DMS114 treated with DMSO at 0.1 percent for 48 hours (cell line): ENCODE data around the gene ANKRD11.

ENCODE experiments used
- DNase-seq: peaks from one replicate; lab custom pipeline; 2025; ENCODE audit not compliant: unreplicated experiment; lab: John Stamatoyannopoulos, UW

ANKRD11 gene

GRCh38 chr16:89490439-89491237 lies at the start of gene ANKRD11:
ANKRD11 (minus strand) TSS chr16:89490561; CDS start chr16:89317019, 173,542 bp downstream.
- DNase-seq, result peak; percentile 99

DNA sequence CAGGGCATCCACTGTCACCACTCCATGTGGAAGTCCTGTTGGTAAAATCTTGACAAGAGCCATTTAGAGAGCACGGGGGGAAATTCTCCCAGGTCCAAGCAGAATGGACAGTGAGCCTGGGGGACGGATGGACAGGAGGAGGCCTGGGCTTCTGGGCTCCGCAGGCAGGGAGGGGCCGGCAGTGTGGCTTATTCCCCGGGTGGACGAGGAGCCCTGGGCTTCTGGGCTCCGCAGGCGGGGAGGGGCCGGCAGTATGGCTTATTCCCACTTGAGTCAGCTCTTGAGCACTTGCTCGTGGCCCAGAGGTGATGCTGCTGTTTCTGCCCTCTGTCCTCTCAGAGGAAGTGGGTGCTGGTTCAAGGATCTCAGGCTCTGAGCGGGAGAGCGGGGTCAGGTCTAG lies 47.9 kb upstream of the ANKRD11 start:
- no peak for DNase-seq

DNA sequence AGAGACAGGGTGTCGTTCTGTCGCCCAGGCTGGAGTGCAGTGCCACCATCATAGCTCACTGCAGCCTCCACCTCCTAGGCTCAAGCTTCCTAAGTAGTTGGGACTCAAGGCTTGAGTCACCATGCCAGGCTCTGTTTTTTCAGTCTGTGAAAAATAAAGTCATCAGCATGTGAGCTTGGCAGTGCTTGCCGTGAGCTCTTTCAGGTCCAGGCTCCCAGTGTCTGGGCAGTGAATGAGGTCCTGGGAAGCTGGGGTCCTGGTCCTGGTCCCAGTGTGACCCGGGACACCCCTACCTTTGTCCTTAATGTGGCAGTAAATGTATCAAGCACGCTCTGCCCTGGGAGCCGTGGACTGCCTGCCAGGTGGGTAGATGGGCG lies 47.2 kb upstream of the ANKRD11 start:
- DNase-seq, result no peak

- no peak for DNase-seq
These were observed 46.7 kb upstream of the ANKRD11 start for GRCh38 chr16:89536886-89537548.

- DNase-seq, result no peak
These were observed 46.0 kb upstream of the ANKRD11 start for GRCh38 chr16:89536371-89536770.

- DNase-seq, result no peak
These were observed 43.9 kb upstream of the ANKRD11 start for GRCh38 chr16:89534252-89534756.

GRCh38 chr16:89531821-89532526 lies 41.6 kb upstream of the ANKRD11 start:
- no peak for DNase-seq

- DNase-seq, result no peak
These were observed 40.3 kb upstream of the ANKRD11 start for GRCh38 chr16:89530401-89531381.

GRCh38 chr16:89529097-89529496 lies 38.7 kb upstream of the ANKRD11 start:
- DNase-seq, result no peak

GRCh38 chr16:89525146-89525913 lies 35.0 kb upstream of the ANKRD11 start:
- no peak for DNase-seq

- no peak for DNase-seq
These were observed 33.5 kb upstream of the ANKRD11 start for GRCh38 chr16:89523680-89524344.

- DNase-seq, result no peak
These were observed 31.9 kb upstream of the ANKRD11 start for GRCh38 chr16:89522287-89522686.

DNA sequence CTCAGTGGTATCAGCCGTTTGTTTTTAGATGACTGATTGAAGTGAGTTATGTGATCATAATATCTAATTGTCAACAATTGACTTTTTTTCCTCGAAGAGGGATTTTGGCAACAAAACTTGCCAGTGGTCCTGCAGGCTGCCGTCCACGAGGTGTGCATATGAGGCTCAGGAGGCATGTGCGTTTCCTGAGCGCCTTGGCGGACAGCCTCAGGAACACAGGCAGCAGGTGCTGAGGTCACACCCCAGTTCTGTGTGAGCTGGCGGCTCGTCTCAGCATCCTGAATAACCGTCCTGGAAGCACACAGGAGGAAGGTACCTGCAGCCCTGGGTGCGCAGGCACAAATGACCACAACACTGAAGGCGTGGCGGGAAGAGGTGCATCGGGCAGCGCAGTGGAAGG lies 29.5 kb upstream of the ANKRD11 start:
- no peak for DNase-seq

GRCh38 chr16:89517128-89517527 lies 26.8 kb upstream of the ANKRD11 start:
- no peak for DNase-seq

DNA sequence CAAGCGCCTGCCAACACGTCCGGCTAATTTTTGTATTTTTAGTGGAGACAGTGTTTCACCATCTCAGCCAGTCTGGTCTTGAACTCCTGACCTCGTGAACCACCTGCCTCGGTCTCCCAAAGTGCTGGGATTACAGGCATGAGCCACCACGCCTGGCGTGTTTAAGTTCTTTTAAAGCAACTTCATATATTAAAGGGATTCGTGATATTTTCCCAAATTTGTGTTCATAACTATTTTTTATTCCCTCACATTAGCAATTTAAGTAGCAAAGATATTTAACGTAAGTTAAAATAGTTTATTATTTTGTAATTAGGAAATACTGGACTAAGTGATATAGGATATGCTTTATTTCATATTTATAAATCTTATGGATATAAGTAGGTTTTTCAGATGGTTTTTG lies 22.1 kb upstream of the ANKRD11 start:
- DNase-seq, result no peak

GRCh38 chr16:89511374-89511773 lies 21.0 kb upstream of the ANKRD11 start:
- no peak for DNase-seq

DNA sequence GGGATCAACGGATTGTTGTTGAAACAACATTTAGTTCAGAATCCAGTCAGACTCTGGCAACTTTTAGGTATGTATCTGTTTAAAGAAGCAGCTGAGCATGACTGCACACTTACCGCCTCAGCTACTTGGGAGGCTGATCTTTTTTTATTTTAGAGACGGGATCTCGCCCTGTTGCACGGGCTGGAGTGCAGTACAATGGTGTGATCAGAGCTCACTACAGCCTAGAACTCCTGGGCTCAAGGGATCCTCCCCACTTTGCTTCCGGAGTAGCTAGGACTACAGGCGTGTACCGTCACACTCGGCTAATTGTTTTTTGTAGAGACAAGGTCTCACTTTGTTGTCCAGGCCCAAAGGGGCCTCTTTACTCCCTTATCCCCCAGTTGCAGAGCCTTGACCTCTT lies 20.2 kb upstream of the ANKRD11 start:
- no peak for DNase-seq

DNA sequence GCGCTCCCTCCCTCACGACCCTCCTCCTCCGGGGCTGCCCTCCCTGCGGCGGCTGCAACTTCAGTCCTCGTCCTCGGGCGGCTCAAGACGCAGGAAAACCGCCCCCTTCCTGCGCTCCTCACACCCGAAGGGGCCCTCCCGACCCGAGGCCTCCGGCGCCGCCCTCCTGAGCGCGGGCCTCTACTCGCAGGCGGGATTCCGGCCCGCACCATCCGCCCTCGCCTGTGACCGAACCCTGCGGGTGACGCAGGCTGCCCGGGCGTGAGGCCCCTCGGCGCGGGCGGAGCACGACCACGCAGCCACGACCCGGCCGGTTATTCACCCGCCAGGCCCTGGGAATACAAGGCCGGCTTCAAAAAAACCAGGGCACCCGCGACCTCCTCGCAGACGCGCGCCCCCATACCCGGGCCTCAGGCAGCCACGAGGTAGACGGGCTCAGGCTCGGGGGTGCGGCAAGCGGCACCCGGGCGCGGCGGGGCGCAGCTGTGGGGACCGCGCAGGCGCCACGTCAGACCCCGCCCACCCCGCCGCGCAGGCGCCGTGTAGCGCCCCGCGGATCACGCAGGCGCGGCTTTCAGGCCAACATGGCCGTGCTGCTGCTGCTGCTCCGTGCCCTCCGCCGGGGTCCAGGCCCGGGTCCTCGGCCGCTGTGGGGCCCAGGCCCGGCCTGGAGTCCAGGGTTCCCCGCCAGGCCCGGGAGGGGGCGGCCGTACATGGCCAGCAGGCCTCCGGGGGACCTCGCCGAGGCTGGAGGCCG lies 17.7 kb upstream of the ANKRD11 start, which contains the start of gene SPG7:
SPG7 (plus strand) TSS at position 570 of the 757 bp plus-strand sequence; CDS start at position 585, 15 bp downstream.
- DNase-seq, result peak; percentile 63
